Tibial nerve (tissue), 4 donors: ENCODE data around the gene EXOC6B. TPM values are rescaled to one million over a fixed set of nuclear protein-coding genes. Genes with fewer than 3 reads are reported as not detected.

Experiments
- DNase-seq, 2 donors: peaks; one replicate each; pipeline ENCODE4 v3.0.0-alpha.2; 2019; ENCODE audit warnings: low spot score in 2 of 2
- H3K27ac ChIP-seq, 4 donors: fragments of 200-600 bp; sonication (generic) in 3 of 4; one replicate each; pipeline ENCODE4 v1.5.1; 2017 to 2019; ENCODE audit warnings: mild to moderate bottlenecking in 1 of 4
- H3K27me3 ChIP-seq, 2 donors: fragments of 200-600 bp; sonication (generic) in 1 of 2; one replicate each; pipeline versions ENCODE4 v1.5.1 to v1.6.0; 2017 to 2019
- H3K36me3 ChIP-seq, 3 donors: fragments of 200-600 bp; sonication (generic); one replicate each; pipeline ENCODE4 v1.5.1; 2018 to 2019
- H3K4me1 ChIP-seq, 4 donors: fragments of 200-600 bp; sonication (generic) in 3 of 4; one replicate each; pipeline ENCODE4 v1.5.1; 2017 to 2019
- H3K4me3 ChIP-seq, 4 donors: fragments of 200-600 bp; sonication (generic) in 3 of 4; one replicate each; pipeline ENCODE4 v1.5.1; 2017 to 2019; ENCODE audit warnings: mild to moderate bottlenecking in 1 of 4, moderate library complexity in 1 of 4
- H3K9me3 ChIP-seq, 4 donors: fragments of 200-600 bp; sonication (generic) in 3 of 4; one replicate each; pipeline ENCODE4 v1.5.1; 2017 to 2019
- EP300 ChIP-seq, 2 donors: sonication (generic); formaldehyde crosslinking; IDR thresholded peaks; one replicate each; pipeline ENCODE4 v1.6.1; 2017; ENCODE audit warnings: antibody characterized with exemption in 2 of 2, mild to moderate bottlenecking in 1 of 2
- POLR2A ChIP-seq, 2 donors: fragments of 450-650 bp; IDR thresholded peaks; one replicate each; pipeline ENCODE4 v1.6.1; 2017; ENCODE audit warnings: antibody characterized with exemption in 2 of 2, mild to moderate bottlenecking in 2 of 2, moderate library complexity in 2 of 2
- WGBS, 2 donors: methylation state at CpG; one replicate each; pipeline ENCODE4 v1.1.5; 2018; 5-methylcytosine and 5-hydroxymethylcytosine counted together
- total RNA-seq, 4 donors: library from RNA; depleted of rRNA; stranded (reverse); fragments of >200 nt; gene quantifications; one replicate each; pipeline ENCODE4 v1.1.0, GENCODE V29; 2016
- TF ChIP-seq, protein P1 (sequence below), 5 experiments: fragments of 200-600 bp in 3 of 5; fragments of 450-650 bp in 2 of 5; sonication (generic) in 3 of 5; IDR thresholded peaks; one replicate each; pipeline ENCODE4 v1.5.1; 2016 to 2019; ENCODE audit warnings: antibody characterized with exemption in 5 of 5, mild to moderate bottlenecking in 3 of 5, moderate library complexity in 2 of 5

EXOC6B gene
- total RNA-seq, 4 donors from 2014 or later = 22.1 to 41.1 (median 30.3) TPM

DNA sequence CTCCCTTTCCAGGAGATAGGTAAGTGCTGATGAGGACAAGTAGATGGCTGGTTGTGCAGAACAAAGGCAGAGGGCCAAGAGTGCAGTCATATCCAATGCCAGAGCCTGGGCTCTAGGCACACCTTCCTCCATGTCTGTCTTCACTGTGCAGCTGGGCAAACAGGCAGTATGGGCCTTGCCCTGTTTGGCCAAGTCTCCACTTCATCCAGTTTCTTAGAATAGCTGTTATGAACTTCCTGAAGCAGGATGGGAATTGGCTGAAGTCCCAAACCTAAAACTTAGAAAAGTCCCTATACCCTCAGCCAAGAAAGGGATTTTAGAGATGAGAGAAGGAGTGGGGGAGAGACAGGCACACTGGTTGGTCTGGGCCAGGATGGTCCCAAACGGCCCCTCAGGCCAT, 640.6 kb downstream of the EXOC6B start:
- Histone ChIP-seq H3K4me1 (peaks cover 0 to 5% (median 0%) of the 10 kb centered on the region in 4 donors), H3K27ac (no peak overlapping the region), H3K9me3 (peaks cover 0 to 8% (median 0%) of the 10 kb centered on the region in 4 donors), H3K27me3 (no peaks in the 10 kb centered on the region), H3K4me3 (no peak overlapping the region), H3K36me3 (peaks cover 0 to 26% (median 0%) of the 10 kb centered on the region in 3 donors)
- 61 to 66% methylated on average over 1 of the region's 1 CpG for WGBS, 2 donors
- DNase-seq = no peak
- TF ChIP-seq, protein P1, sequence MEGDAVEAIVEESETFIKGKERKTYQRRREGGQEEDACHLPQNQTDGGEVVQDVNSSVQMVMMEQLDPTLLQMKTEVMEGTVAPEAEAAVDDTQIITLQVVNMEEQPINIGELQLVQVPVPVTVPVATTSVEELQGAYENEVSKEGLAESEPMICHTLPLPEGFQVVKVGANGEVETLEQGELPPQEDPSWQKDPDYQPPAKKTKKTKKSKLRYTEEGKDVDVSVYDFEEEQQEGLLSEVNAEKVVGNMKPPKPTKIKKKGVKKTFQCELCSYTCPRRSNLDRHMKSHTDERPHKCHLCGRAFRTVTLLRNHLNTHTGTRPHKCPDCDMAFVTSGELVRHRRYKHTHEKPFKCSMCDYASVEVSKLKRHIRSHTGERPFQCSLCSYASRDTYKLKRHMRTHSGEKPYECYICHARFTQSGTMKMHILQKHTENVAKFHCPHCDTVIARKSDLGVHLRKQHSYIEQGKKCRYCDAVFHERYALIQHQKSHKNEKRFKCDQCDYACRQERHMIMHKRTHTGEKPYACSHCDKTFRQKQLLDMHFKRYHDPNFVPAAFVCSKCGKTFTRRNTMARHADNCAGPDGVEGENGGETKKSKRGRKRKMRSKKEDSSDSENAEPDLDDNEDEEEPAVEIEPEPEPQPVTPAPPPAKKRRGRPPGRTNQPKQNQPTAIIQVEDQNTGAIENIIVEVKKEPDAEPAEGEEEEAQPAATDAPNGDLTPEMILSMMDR (IDR thresholded peaks at IDR 0.05) = no peak
- no peak for TF ChIP-seq POLR2A (IDR thresholded peaks at IDR 0.05)

DNA sequence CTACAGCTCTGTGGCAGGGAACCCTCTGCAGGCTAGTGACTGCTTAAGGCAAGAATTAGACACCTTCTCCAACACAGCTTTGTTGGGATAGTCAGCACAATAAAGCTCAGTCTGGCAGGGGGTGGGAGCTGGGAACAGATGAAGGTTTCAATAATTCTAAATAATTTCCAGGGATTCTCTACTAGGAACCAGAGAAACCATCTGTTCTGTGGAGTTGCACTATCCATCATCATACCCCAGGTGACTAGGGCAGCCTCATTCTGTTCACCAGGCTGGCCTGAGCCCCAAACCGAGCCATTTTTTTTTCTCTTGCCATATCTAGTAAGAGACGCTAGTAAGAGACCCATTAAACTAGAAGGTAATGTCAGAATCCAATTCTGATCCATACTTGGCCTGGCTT, 642.4 kb downstream of the EXOC6B start:
- H3K4me3 ChIP-seq = no peak overlapping the region
- 89 to 95% methylated on average over 2 of the region's 2 CpGs for WGBS, 2 donors
- H3K27me3 ChIP-seq = no peaks in the 10 kb centered on the region
- DNase-seq = no peak
- peaks cover 0 to 8% (median 0%) of the 10 kb centered on the region in 4 donors for H3K9me3 ChIP-seq
- peaks cover 0 to 5% (median 0%) of the 10 kb centered on the region in 4 donors for H3K4me1 ChIP-seq
- no peak overlapping the region for H3K27ac ChIP-seq
- H3K36me3 ChIP-seq = peaks cover 0 to 44% (median 0%) of the 10 kb centered on the region in 3 donors
- TF ChIP-seq, protein P1 (IDR thresholded peaks at IDR 0.05) = no peak
- TF ChIP-seq EP300 (IDR thresholded peaks at IDR 0.05) (no peak), POLR2A (IDR thresholded peaks at IDR 0.05) (no peak)

DNA sequence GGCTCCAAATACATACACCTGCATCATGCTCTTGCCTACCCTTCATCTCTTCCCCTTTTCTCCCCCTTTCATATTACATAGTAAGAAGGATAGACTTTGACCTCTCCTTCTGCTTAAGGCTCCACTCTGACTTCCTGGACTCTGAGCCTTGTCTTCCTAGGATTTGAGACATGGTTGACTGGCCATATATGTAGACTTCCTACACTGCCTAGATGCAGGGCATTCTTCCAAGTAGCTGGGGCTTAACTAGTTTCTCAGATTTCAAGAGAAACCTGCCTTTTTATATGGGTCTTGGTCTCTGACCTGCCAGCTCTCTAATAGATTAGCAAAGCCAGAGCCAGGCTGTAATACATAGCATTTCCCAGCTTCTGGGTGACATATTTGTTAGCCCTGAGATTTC, 642.8 kb downstream of the EXOC6B start:
- Histone ChIP-seq H3K27ac (no peak overlapping the region), H3K27me3 (no peaks in the 10 kb centered on the region), H3K4me1 (peaks cover 0 to 5% (median 0%) of the 10 kb centered on the region in 4 donors), H3K9me3 (peaks cover 0 to 8% (median 0%) of the 10 kb centered on the region in 4 donors), H3K4me3 (no peak overlapping the region), H3K36me3 (peaks cover 0 to 48% (median 0%) of the 10 kb centered on the region in 3 donors)
- TF ChIP-seq POLR2A (IDR thresholded peaks at IDR 0.05) (no peak), EP300 (IDR thresholded peaks at IDR 0.05) (no peak)
- TF ChIP-seq, protein P1 (IDR thresholded peaks at IDR 0.05) = no peak
- no peak for DNase-seq

DNA sequence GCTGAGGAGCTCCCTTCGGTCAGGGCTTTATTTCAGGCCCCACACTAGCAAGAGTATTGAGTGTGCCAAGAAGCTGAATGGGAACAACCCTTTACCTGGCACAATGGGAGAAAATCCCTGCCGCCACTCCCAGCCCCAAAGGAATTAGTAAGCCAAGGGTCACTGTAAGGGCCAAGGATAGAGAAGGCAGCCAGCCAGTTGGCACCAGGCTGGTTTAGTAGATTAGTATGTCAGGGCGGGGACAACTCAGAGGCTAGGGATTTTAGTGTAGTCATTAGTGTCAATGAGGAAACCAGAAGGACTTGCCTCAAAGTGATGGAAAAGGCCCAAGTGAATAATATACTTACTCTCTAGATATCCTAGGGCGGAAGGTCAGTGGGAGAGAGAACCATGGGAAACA, 643.3 kb downstream of the EXOC6B start:
- 79 to 87% methylated on average over 4 of the region's 4 CpGs for WGBS, 2 donors

DNA sequence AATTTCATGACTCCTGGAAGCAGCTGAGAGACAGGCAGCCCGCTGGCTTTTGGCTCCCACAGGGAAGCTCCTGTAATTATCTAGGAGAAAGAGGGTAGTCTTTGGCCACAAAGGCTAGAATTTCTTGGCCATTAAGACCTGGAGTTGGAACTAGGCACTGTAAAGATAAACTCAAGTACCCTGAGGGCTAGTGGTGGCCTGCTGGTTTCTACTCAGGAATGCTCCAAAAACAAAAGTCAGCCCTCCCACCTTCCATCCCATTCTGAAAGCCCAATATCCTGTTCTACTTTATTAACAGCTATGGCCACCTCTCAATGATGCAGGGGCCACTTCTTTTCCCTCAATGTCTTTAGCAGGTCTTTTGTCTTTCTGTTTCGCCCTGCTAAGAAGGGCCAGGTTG, 644.2 kb downstream of the EXOC6B start:
- DNase-seq = no peak
- Histone ChIP-seq H3K36me3 (peaks cover 0 to 49% (median 0%) of the 10 kb centered on the region in 3 donors), H3K9me3 (no peaks in the 10 kb centered on the region), H3K4me1 (peaks cover 0 to 5% (median 0%) of the 10 kb centered on the region in 4 donors), H3K4me3 (no peak overlapping the region), H3K27me3 (no peaks in the 10 kb centered on the region), H3K27ac (no peak overlapping the region)
- WGBS, 2 donors = 84 to 89% methylated on average over 2 of the region's 2 CpGs
- TF ChIP-seq, protein P1 (IDR thresholded peaks at IDR 0.05) = no peak
- TF ChIP-seq EP300 (IDR thresholded peaks at IDR 0.05) (no peak), POLR2A (IDR thresholded peaks at IDR 0.05) (no peak)

More for the DNA sequence above, 643.3 kb downstream of the EXOC6B start:
- no peak for DNase-seq
- TF ChIP-seq POLR2A (IDR thresholded peaks at IDR 0.05) (no peak), EP300 (IDR thresholded peaks at IDR 0.05) (no peak)
- TF ChIP-seq, protein P1 (IDR thresholded peaks at IDR 0.05) = no peak
- peaks cover 0 to 48% (median 0%) of the 10 kb centered on the region in 3 donors for H3K36me3 ChIP-seq
- no peak overlapping the region for H3K4me3 ChIP-seq
- H3K9me3 ChIP-seq = peaks cover 0 to 3% (median 0%) of the 10 kb centered on the region in 4 donors
- H3K27me3 ChIP-seq = no peaks in the 10 kb centered on the region
- H3K4me1 ChIP-seq = peaks cover 0 to 5% (median 0%) of the 10 kb centered on the region in 4 donors
- H3K27ac ChIP-seq = no peak overlapping the region
